Left lung (tissue), 10 donors: Measurements from ENCODE around the gene CCDC61. TPM values are rescaled to one million over a fixed set of nuclear protein-coding genes. Genes with fewer than 3 reads are reported as not detected.

Source experiments
- ATAC-seq: fragments of 200-7000 bp; cut with Tn5 transposase; one replicate; pipeline ENCODE4 v1.9.1; 2020; ENCODE audit warnings: moderate library complexity
- DNase-seq, 4 donors: peaks; one replicate each; pipeline ENCODE4 v3.0.0-alpha.2; 2013 to 2020
- H3K27ac ChIP-seq, 2 donors: fragments of 200-600 bp; sonication (generic) in 1 of 2; one replicate each; pipeline versions ENCODE4 v1.5.0 to v1.8.0; 2020 to 2021
- H3K27me3 ChIP-seq, 2 donors: fragments of 200-600 bp; sonication (generic) in 1 of 2; one replicate each; pipeline versions ENCODE4 v1.5.0 to v1.8.0; 2020 to 2021
- H3K36me3 ChIP-seq, 2 donors: fragments of 200-600 bp; sonication (generic) in 1 of 2; one replicate each; pipeline versions ENCODE4 v1.5.0 to v1.8.0; 2020 to 2021
- H3K4me1 ChIP-seq, 2 donors: fragments of 200-600 bp; one replicate each; pipeline ENCODE4 v1.8.0; 2021
- H3K4me3 ChIP-seq, 2 donors: fragments of 200-600 bp; sonication (generic) in 1 of 2; one replicate each; pipeline versions ENCODE4 v1.5.0 to v1.8.0; 2020 to 2021; ENCODE audit warnings: mild to moderate bottlenecking in 1 of 2
- H3K9me3 ChIP-seq, 2 donors: fragments of 200-600 bp; sonication (generic) in 1 of 2; one replicate each; pipeline versions ENCODE4 v1.5.0 to v1.8.0; 2020 to 2021
- CTCF ChIP-seq, 2 donors: fragments of 200-600 bp; sonication (generic) in 1 of 2; IDR thresholded peaks; one replicate each; pipeline versions ENCODE4 v1.5.0 to v1.8.0; 2021; ENCODE audit warnings: antibody characterized with exemption in 2 of 2
- intact Hi-C, 2 donors: fragments of 100-400 bp; cut with DNase I; formaldehyde crosslinking; loops; one replicate each; pipeline versions ENCODE4 v1.11.2 to v1.14.2; 2022
- polyA plus RNA-seq, 6 donors: library from polyadenylated mRNA; unstranded; fragments of 120-200 nt; gene quantifications; one replicate each; pipeline ENCODE4 v1.2.1, GENCODE V29; 2013; ENCODE audit not compliant: insufficient read length in 6 of 6
- total RNA-seq, 2 donors: library from RNA; stranded (reverse); fragmentation: NEBNext Ultra II Directional; extraction: Animal tissue kit (Norgen Biotek cat#: 25700); gene quantifications; one replicate each; pipeline ENCODE4 v1.2.1, GENCODE V29; 2021
- donor health status: DM: no; HTN: yes; CAD: no.
- donor health status: DM: no; HTN: no; CAD: no.

CCDC61 gene
- total and polyA plus RNA-seq, 8 donors, result 12.1 to 17.3 (median 15.1) TPM

- Histone ChIP-seq H3K27ac (no peak overlapping the region), H3K4me1 (no peaks in the 10 kb centered on the region), H3K27me3 (peaks cover 0 to 11% of the 10 kb centered on the region in 2 donors), H3K9me3 (no peaks in the 10 kb centered on the region), H3K4me3 (no peak overlapping the region), H3K36me3 (no peaks in the 10 kb centered on the region)
- intact Hi-C loops, result no loop called here
- DNase-seq, result no peak
- no peak for ATAC-seq
- no peak for TF ChIP-seq CTCF (IDR thresholded peaks at IDR 0.05)
These were observed 9.9 kb upstream of the CCDC61 start for GRCh38 chr19:45985321-45985720.

- H3K4me3 ChIP-seq, result no peak overlapping the region
- DNase-seq, result no peak
- H3K27ac ChIP-seq, result no peak overlapping the region
- intact Hi-C loops, result no loop called here
- no peak for TF ChIP-seq CTCF (IDR thresholded peaks at IDR 0.05)
- ATAC-seq, result no peak
- H3K4me1 ChIP-seq, result peaks cover 0 to 5% of the 10 kb centered on the region in 2 donors
- peaks cover 0 to 7% of the 10 kb centered on the region in 2 donors for H3K27me3 ChIP-seq
- no peaks in the 10 kb centered on the region for H3K9me3 ChIP-seq
- no peaks in the 10 kb centered on the region for H3K36me3 ChIP-seq
These were observed 5.0 kb upstream of the CCDC61 start for GRCh38 chr19:45990113-45990728.

- Histone ChIP-seq H3K4me3 (peak overlapping the region; percentile 31 to 77), H3K9me3 (no peaks in the 10 kb centered on the region), H3K27ac (peak overlapping the region in 1 of 2 donors; percentile 23), H3K27me3 (peaks cover 0 to 9% of the 10 kb centered on the region in 2 donors), H3K36me3 (peaks cover 0 to 4% of the 10 kb centered on the region in 2 donors), H3K4me1 (peaks cover 0 to 20% of the 10 kb centered on the region in 2 donors)
- no peak for TF ChIP-seq CTCF (IDR thresholded peaks at IDR 0.05)
- DNase-seq (no peak), ATAC-seq (peak; percentile 8)
- intact Hi-C loops, result no loop called here
These were observed 740 bp upstream of the CCDC61 start for GRCh38 chr19:45994456-45994997.

- H3K9me3 ChIP-seq, result no peaks in the 10 kb centered on the region
- intact Hi-C loops, result no loop called here
- peak overlapping the region in 1 of 2 donors; percentile 77 for H3K27ac ChIP-seq
- no peak for DNase-seq
- peaks cover 0 to 28% of the 10 kb centered on the region in 2 donors for H3K4me1 ChIP-seq
- ATAC-seq, result no peak
- no peak for TF ChIP-seq CTCF (IDR thresholded peaks at IDR 0.05)
- peaks cover 0 to 4% of the 10 kb centered on the region in 2 donors for H3K36me3 ChIP-seq
- peak overlapping the region; percentile 76 to 77 for H3K4me3 ChIP-seq
- peaks cover 0 to 16% of the 10 kb centered on the region in 2 donors for H3K27me3 ChIP-seq
These were observed 583 bp downstream of the CCDC61 start for GRCh38 chr19:45995715-45996385.

GRCh38 chr19:45996933-45997332 is 1.7 kb downstream of the CCDC61 start:
- intact Hi-C loops, result no loop called here

More at GRCh38 chr19:45996933-45997332, 1.7 kb downstream of the CCDC61 start:
- no peak overlapping the region for H3K27ac ChIP-seq
- TF ChIP-seq CTCF (IDR thresholded peaks at IDR 0.05), result no peak
- H3K9me3 ChIP-seq, result no peaks in the 10 kb centered on the region
- H3K4me1 ChIP-seq, result peaks cover 0 to 30% of the 10 kb centered on the region in 2 donors
- H3K4me3 ChIP-seq, result no peak overlapping the region
- H3K36me3 ChIP-seq, result peaks cover 0 to 4% of the 10 kb centered on the region in 2 donors
- DNase-seq (peak in 1 of 4 donors; percentile 19), ATAC-seq (no peak)
- peaks cover 0 to 19% of the 10 kb centered on the region in 2 donors for H3K27me3 ChIP-seq
